ENCODE results near the gene DCC. TPM values are rescaled to one million over a fixed set of nuclear protein-coding genes. Genes with fewer than 3 reads are reported as not detected.

The DCC gene
- total RNA-seq, 1 experiment from 2014 or later = not detected

DNA sequence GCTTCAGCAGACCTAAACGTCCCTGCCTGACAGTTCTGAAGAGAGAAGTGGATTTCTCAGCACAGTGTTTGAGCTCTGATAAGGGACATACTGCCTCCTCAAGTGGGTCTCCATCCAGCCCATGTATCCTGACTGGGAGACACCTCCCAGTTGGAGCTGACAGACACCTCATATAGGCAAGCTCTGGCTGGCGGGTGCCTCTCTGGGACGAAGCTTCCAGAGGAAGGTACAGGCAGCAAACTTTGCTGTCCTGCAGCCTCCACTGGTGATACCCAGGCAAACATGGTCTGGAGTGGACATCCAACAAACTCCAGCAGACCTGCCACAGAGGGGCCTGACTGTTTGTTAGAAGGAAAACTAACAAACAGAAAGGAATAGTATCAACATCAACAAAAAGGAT is 1156.0 kb downstream of the DCC start:
- CTCF ChIA-PET = no interaction called here
- H3K27ac ChIP-seq (ENCODE audit: low read depth, low read length) = no peak overlapping the region
- POLR2A ChIA-PET = no interaction called here
- intact Hi-C loops (cut with micrococcal nuclease) = no loop called here
- H3K79me2 ChIP-seq (ENCODE audit: insufficient read depth, low read length) = no peaks in the 10 kb centered on the region
- H3K4me2 ChIP-seq (ENCODE audit: low read length) = no peak overlapping the region
- H2AFZ ChIP-seq (ENCODE audit: low read depth, low read length, poor library complexity, severe bottlenecking) = no peak overlapping the region
- H3K27me3 ChIP-seq (ENCODE audit: insufficient read depth, low read length) = no peaks in the 10 kb centered on the region
- no peaks in the 10 kb centered on the region for H3K36me3 ChIP-seq (ENCODE audit: control insufficient read depth in 1 of 2, insufficient read depth in 2 of 2, low read length in 2 of 2)
- H3K4me3 ChIP-seq (replicated peaks in 1 of 2; ENCODE audit: low read depth in 1 of 2, low read length in 2 of 2) = no peak overlapping the region
- DNase-seq (ENCODE audit: low read depth, low spot score) = no peak
- RAD21 ChIA-PET (ENCODE audit: low non-redundant PET in 1 of 2, low total read pairs in 2 of 2, uncharacterized antibody in 2 of 2, unreplicated experiment in 2 of 2) = no interaction called here
- no peaks in the 10 kb centered on the region for H4K20me1 ChIP-seq (ENCODE audit: insufficient read depth)
- H3K9me3 ChIP-seq (ENCODE audit: control insufficient read depth in 1 of 2, insufficient read depth in 1 of 2, low read depth in 1 of 2, low read length in 2 of 2) = peaks cover 0 to 14% of the 10 kb centered on the region in 2 experiments; a peak in 2 of 4 replicates
- no peaks in the 10 kb centered on the region for H3K9me2 ChIP-seq (ENCODE audit: insufficient read depth)
- ATAC-seq = no peak
- TF ChIP-seq JUND (IDR thresholded peaks at IDR 0.05) (no peak), RAD21 (IDR thresholded peaks at IDR 0.05; ENCODE audit: low read depth) (no peak)
- TF ChIP-seq, protein P1, sequence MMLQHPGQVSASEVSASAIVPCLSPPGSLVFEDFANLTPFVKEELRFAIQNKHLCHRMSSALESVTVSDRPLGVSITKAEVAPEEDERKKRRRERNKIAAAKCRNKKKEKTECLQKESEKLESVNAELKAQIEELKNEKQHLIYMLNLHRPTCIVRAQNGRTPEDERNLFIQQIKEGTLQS (IDR thresholded peaks at IDR 0.05) = no peak
- H3K9ac ChIP-seq (ENCODE audit: low read length) = no peak overlapping the region
- no TSS peak for BruUV-seq (replicated peaks)
- no peaks in the 10 kb centered on the region for H3K4me1 ChIP-seq (ENCODE audit: control insufficient read depth in 1 of 2, insufficient read depth in 2 of 2, low read length in 2 of 2)

DNA sequence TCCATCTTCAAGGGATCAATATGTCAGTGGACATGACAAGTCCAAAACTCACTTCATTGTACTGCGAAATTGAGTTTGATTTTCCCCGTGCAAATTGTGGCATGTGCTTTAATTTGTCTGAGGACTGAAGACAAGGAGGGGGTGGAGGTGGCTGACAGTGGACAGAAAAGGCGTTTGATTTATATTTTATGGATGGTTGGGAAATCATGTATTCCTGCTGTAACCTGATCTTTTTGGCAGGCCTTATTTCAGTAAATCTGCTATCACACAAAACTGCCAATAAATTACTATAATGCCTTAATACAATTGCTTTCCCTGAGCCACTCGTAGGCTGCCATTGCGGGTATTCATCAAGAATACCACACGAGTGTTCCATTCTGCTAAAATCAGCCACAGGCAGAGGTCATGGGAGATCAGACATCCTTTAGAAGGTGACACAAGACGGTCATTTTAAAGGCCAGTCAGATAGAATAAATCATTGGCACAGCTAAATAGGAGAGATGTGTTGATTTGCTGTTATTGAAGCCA is 1164.0 kb downstream of the DCC start:
- TF ChIP-seq ZFX (IDR thresholded peaks at IDR 0.05) (no peak), JUND (IDR thresholded peaks at IDR 0.05) (no peak), POLR2AphosphoS5 (IDR thresholded peaks at IDR 0.05; ENCODE audit: low read depth, low read length) (no peak), EGR1 (IDR thresholded peaks at IDR 0.05; ENCODE audit: low read depth) (no peak), SRF (IDR thresholded peaks at IDR 0.05; ENCODE audit: low read depth) (no peak)
- TF ChIP-seq, protein P1 (IDR thresholded peaks at IDR 0.05) = no peak
- TF ChIP-seq, protein P2, sequence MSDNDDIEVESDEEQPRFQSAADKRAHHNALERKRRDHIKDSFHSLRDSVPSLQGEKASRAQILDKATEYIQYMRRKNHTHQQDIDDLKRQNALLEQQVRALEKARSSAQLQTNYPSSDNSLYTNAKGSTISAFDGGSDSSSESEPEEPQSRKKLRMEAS (IDR thresholded peaks at IDR 0.05) = no peak
- no peak overlapping the region for H3K4me3 ChIP-seq (replicated peaks in 1 of 2; ENCODE audit: low read depth in 1 of 2, low read length in 2 of 2)
- H4K20me1 ChIP-seq (ENCODE audit: insufficient read depth) = no peaks in the 10 kb centered on the region
- CTCF ChIA-PET = no interaction called here
- no peak for DNase-seq (ENCODE audit: low read depth, low spot score)
- H3K9me3 ChIP-seq (ENCODE audit: control insufficient read depth in 1 of 2, insufficient read depth in 1 of 2, low read depth in 1 of 2, low read length in 2 of 2) = peaks cover 4 to 23% of the 10 kb centered on the region in 2 experiments; a peak in 2 of 4 replicates
- no TSS peak for BruUV-seq (replicated peaks)
- no peaks in the 10 kb centered on the region for H3K27me3 ChIP-seq (ENCODE audit: insufficient read depth, low read length)
- ATAC-seq = no peak
- no peaks in the 10 kb centered on the region for H3K4me1 ChIP-seq (ENCODE audit: control insufficient read depth in 1 of 2, insufficient read depth in 2 of 2, low read length in 2 of 2)
- no peak overlapping the region for H3K9ac ChIP-seq (ENCODE audit: low read length)
- POLR2A ChIA-PET = no interaction called here
- no peak overlapping the region for H3K27ac ChIP-seq (ENCODE audit: low read depth, low read length)
- intact Hi-C loops (cut with micrococcal nuclease) = no loop called here
- H2AFZ ChIP-seq (ENCODE audit: low read depth, low read length, poor library complexity, severe bottlenecking) = no peak overlapping the region
- RAD21 ChIA-PET (ENCODE audit: low non-redundant PET in 1 of 2, low total read pairs in 2 of 2, uncharacterized antibody in 2 of 2, unreplicated experiment in 2 of 2) = no interaction called here
- no peaks in the 10 kb centered on the region for H3K36me3 ChIP-seq (ENCODE audit: control insufficient read depth in 1 of 2, insufficient read depth in 2 of 2, low read length in 2 of 2)
- H3K79me2 ChIP-seq (ENCODE audit: insufficient read depth, low read length) = no peaks in the 10 kb centered on the region
- no peaks in the 10 kb centered on the region for H3K9me2 ChIP-seq (ENCODE audit: insufficient read depth)
- no peak overlapping the region for H3K4me2 ChIP-seq (ENCODE audit: low read length)

Data from HCT116 (cell line).